IPS-15b (cell line): ENCODE results near the gene DOCK3.
"Not testable (repeated sequence)": the region's sequence is repeated elsewhere in the genome, so short reads cannot be mapped to it uniquely, and the experiment has no call there.

Experiments
- H3K27me3 ChIP-seq: one replicate; pipeline ENCODE4 v1.6.1; 2013; ENCODE audit warnings: low read length; ENCODE audit not compliant: control insufficient read depth, insufficient read depth
- H3K36me3 ChIP-seq: one replicate; pipeline ENCODE4 v1.6.1; 2013; ENCODE audit warnings: low read length; ENCODE audit not compliant: control insufficient read depth, insufficient read depth
- H3K4me1 ChIP-seq: one replicate; pipeline ENCODE4 v1.6.1; 2013; ENCODE audit warnings: mild to moderate bottlenecking, low read length; ENCODE audit not compliant: control insufficient read depth, insufficient read depth
- H3K4me3 ChIP-seq: one replicate; pipeline ENCODE4 v1.5.1; 2013; ENCODE audit warnings: low read depth, low read length
- H3K9ac ChIP-seq: one replicate; pipeline ENCODE4 v1.6.1; 2013; ENCODE audit warnings: low read depth, mild to moderate bottlenecking, low read length
- H3K9me3 ChIP-seq: one replicate; pipeline ENCODE4 v1.6.1; 2013; ENCODE audit warnings: mild to moderate bottlenecking, low read length; ENCODE audit not compliant: control insufficient read depth, insufficient read depth

Gene DOCK3

DNA sequence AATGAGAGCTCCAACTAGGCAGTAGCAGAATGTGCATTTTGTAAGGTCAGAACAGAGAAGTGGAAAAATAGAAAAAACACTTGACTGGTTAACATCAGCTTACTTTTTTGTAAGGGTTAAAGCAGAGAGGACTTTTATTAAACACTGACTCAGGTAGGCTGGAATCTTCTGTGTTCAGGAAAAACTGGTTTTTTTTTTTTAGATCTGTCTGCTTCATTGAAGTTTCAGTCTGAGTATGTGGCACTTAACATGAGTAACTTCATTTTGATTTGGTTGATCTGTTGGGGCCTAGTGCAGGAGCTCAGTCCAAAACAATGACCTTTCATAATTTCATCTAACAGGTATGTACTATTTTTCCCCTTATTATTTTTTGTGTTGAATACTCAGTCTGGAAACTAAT is 141.1 kb downstream of the DOCK3 start:
- no peak overlapping the region for H3K9ac ChIP-seq
- no peaks in the 10 kb centered on the region for H3K36me3 ChIP-seq
- H3K4me1 ChIP-seq = peaks cover 29% of the 10 kb centered on the region
- H3K9me3 ChIP-seq = no peaks in the 10 kb centered on the region
- H3K4me3 ChIP-seq = no peak overlapping the region
- no peaks in the 10 kb centered on the region for H3K27me3 ChIP-seq

DNA sequence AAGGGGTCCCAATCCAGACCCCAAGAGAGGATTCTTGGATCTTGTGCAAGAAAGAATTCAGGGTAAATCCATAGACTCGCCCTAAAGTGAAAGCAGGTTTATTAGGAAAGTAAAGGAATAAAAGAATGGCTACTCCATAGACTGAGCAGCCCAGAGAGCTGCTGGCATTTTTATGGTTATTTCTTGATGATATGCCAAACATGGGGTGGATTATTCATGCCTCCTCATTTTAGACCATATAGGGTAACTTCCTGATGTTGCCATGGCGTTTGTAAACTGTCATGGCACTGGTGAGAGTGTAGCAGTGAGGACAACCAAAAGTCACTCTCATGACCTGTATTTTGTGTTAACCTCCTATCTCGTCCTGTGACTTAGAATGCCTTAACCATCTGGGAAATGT is 142.2 kb downstream of the DOCK3 start:
- Histone ChIP-seq H3K4me1 (peaks cover 27% of the 10 kb centered on the region), H3K9ac (peak overlapping the region; percentile 16), H3K9me3 (no peaks in the 10 kb centered on the region), H3K27me3 (no peaks in the 10 kb centered on the region), H3K36me3 (no peaks in the 10 kb centered on the region), H3K4me3 (no peak overlapping the region)

DNA sequence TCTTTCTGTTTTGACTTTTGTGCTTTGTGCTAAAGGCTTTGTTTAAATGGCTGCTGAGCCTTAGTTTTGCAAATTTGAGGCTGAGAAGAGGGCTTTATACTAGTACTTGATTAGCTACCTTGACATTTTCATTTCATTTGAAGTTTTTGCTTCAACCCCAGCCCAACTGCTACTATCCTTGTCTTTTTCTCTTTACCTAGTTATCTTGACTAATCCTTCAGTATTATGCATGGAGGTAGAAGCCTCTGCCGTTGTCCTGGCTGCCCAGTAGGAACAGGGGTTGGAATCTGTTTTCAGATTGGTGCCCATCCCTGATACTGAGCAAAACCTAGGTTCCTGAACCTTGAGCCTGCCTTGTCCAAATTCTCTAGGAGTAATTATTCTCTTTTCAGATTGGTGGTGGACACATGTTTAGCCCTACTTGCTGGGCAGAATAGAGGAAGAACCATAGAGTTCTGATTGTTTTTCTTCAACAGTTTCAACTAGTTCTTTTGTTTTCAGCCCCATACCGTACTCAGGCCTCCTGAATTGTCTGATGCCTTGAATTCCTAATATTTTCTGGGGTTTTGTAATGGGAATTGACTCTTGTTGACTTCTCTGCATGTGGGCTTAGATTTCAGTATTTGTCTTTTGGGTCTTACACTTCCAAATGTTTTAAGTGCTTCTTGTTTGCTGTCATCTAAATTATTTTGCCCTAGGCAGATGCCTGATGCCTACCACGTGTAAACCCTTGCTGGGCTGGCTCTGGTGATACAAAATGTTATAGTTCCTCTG is 143.2 kb downstream of the DOCK3 start:
- H3K9ac ChIP-seq = peak overlapping the region; percentile 16
- H3K36me3 ChIP-seq = no peaks in the 10 kb centered on the region
- no peaks in the 10 kb centered on the region for H3K9me3 ChIP-seq
- no peaks in the 10 kb centered on the region for H3K27me3 ChIP-seq
- peaks cover 25% of the 10 kb centered on the region for H3K4me1 ChIP-seq
- no peak overlapping the region for H3K4me3 ChIP-seq

DNA sequence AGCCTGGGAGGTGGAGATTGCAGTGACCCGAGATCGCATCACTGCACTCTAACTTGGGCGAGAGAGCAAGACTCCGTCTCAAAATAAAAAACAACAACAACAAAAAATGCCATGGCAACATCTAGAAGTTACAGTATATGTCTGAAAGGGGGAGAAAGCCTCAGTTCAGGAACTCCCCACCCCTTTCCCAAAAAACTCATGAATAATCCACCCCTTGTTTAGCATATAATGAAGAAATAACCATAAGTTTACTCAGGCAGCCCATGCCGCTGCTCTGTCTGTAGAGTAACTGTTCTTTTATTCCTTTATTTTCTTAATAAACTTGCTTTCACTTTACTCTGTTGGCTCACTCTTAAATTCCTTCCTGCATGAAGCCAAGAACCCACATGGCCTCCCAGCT is 145.2 kb downstream of the DOCK3 start:
- H3K36me3 ChIP-seq = no peaks in the 10 kb centered on the region
- H3K4me1 ChIP-seq = peaks cover 25% of the 10 kb centered on the region
- no peaks in the 10 kb centered on the region for H3K9me3 ChIP-seq
- H3K9ac ChIP-seq = no peak overlapping the region
- H3K4me3 ChIP-seq = no peak overlapping the region
- H3K27me3 ChIP-seq = no peaks in the 10 kb centered on the region

DNA sequence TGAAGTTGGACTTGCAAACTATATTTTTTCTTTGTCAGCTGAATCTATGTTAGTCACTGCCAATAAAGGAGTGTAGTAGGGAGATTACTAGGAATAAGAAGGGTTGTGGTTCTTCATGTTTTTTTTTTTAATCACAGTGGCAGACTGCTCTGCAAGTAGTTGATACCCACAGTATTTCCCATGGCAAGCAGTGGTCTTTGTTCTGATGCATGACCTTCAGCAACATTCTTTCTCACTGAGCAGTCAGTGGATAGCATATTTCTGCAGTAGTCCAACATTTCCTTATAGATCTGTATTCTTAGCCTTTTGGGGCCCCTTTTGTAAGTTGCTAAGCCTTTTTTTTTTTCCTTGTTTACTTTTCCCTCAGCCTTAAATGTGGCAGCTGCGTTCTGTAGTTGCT is 151.1 kb downstream of the DOCK3 start:
- no peak overlapping the region for H3K4me3 ChIP-seq
- no peaks in the 10 kb centered on the region for H3K4me1 ChIP-seq
- no peaks in the 10 kb centered on the region for H3K27me3 ChIP-seq
- no peaks in the 10 kb centered on the region for H3K36me3 ChIP-seq
- no peak overlapping the region for H3K9ac ChIP-seq
- H3K9me3 ChIP-seq = no peaks in the 10 kb centered on the region

DNA sequence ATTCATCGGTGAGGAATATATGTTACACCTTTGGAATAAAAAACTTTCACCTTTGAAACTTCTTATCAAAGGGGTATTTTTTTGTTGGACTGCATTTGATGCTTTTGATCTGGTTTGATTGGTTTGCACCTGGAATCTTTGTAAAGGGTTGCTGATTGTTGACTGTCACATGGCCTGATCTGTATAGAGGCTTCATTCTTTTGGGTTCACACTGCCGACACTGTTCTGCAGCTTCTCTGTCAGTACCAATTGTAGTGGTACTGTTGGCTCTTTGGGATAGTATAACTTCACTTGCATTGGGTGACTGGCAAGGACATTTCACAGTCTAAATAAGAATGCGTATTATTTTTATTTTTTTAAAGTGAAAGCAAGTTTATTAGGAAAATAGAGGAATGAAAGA is 155.7 kb downstream of the DOCK3 start:
- Histone ChIP-seq H3K4me3 (no peak overlapping the region), H3K4me1 (no peaks in the 10 kb centered on the region), H3K9me3 (peaks cover 1% of the 10 kb centered on the region), H3K27me3 (no peaks in the 10 kb centered on the region), H3K9ac (no peak overlapping the region), H3K36me3 (no peaks in the 10 kb centered on the region)

DNA sequence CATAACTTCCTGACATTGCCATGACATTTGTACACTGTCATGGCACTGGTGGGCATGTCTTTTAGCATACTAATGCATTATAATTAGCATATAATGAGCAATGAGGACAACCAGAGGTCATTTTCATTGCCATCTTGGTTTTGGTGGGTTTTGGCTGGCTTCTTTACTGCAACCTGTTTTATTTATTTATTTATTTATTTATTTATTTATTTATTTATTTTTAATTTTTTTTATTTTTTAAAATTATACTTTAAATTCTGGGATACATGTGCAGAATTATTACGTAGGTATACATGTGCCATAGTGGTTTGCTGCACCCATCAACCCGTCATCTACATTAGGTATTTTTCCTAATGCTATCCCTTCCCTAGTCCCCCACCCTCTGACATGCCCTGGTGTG is 156.3 kb downstream of the DOCK3 start:
- H3K27me3 ChIP-seq, H3K4me1 ChIP-seq, H3K9me3 ChIP-seq: not testable (repeated sequence)

DNA sequence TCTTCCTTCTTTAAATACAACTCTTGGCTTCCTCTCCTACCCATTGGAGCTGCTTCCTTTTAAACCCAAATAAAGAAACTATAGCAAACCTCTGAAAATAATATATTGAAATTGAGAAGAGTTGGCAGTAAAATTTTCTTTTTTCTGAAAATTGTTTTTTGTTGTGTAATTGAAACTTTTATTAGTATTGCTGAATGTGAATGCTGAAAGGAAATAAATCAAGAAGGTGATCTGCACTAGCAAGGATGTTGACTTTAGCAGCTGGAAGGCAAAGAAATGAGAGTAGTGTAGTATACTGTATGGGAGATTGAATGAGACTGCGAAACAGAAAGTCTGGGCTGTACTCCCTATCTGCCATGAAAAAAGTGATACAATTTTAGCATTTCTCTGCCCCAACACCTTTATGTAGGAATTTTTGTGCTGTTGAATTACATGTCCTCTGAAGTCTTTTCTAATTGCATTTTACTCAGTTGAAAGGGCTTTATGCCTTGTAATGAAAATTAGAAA is 166.3 kb downstream of the DOCK3 start:
- Histone ChIP-seq H3K36me3 (peaks cover 2% of the 10 kb centered on the region), H3K9ac (no peak overlapping the region), H3K9me3 (peaks cover 4% of the 10 kb centered on the region), H3K4me1 (peaks cover 8% of the 10 kb centered on the region), H3K27me3 (no peaks in the 10 kb centered on the region), H3K4me3 (no peak overlapping the region)

More for the DNA sequence above, 156.3 kb downstream of the DOCK3 start:
- not testable (repeated sequence) for H3K9ac ChIP-seq, H3K36me3 ChIP-seq, H3K4me3 ChIP-seq

DNA sequence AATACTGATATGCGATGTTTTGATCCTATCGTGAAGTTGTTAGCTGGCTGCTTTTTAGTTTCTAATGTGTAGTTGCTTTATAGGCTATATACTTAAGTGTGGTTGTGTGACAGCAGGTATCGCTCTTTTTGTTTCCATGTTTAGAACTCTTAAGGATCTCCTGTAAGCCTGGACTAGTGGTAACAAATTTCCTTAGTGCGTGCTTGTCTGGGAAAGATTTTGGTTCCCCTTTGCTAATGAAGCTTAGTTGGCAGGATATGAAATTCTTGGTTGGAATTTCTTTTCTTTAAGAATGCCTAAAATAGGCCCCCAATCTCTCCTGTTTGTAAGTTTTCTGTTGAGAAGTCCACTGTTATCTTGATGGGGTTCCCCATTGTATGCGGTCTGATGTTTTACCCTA is 173.6 kb downstream of the DOCK3 start:
- Histone ChIP-seq H3K36me3 (no peaks in the 10 kb centered on the region), H3K9ac (no peak overlapping the region), H3K4me1 (peaks cover 5% of the 10 kb centered on the region), H3K27me3 (no peaks in the 10 kb centered on the region), H3K4me3 (no peak overlapping the region), H3K9me3 (peaks cover 2% of the 10 kb centered on the region)

DNA sequence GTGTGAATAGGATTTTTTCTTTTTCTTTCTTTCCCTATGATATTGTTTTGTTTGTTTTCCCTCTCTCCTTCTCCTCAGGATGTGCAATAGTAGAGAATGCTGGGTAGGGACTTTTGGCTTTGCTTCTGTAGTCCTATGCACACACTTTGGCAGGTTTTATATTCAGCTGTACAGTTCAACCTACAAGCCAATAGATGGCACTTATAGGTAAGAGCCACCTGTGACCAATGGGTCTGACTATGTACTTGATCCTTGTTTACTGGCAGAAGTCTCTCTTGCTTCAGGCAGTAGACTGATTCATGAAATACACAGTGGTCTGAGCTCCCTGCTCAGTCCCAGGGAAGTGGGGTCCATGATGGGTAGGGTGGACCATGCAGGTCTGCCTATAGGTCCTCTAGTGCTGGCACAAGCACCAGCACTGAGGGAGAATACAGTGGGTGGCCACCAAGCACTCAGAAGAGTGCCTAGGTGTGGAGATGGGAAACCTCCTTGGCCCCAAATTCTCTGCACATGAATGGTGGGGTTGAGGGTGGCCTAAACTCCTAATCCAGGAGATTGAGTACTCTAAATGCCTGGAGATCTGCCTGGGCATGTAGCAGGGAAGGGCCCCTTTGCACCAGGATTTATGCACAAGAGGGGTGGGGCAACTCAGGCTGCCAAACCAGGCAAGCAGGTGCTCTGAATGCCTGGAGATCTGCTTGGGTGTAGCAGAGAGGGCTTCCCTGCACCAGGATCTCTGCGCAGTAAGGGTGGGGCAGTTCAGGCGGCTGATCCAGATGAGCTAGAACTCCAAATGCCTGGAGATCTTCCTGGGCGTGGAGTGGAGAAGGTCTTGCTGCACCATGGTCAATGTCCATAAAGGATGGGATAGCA is 176.1 kb downstream of the DOCK3 start:
- no peaks in the 10 kb centered on the region for H3K27me3 ChIP-seq

DNA sequence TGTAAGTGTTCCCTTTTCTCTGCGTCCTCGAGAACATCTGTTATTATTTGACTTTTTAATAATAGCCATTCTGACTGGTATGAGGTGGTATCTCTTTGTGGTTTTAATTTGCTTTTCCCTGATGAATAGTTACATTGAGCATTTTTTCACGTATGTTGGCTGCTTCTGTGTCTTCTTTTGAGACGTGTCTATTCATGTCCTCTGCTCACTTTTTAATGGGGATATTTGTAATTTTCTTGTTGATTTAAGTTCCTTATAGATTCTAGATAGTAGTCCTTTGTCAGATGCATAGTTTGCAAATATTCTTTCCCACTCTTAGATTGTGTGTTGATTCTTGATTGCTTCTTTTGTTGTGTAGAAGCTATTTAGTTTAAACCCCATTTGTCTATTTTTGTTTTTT is 179.2 kb downstream of the DOCK3 start:
- Histone ChIP-seq H3K4me3 (no peak overlapping the region), H3K27me3 (no peaks in the 10 kb centered on the region), H3K4me1 (peaks cover 5% of the 10 kb centered on the region), H3K9me3 (no peaks in the 10 kb centered on the region), H3K9ac (no peak overlapping the region), H3K36me3 (no peaks in the 10 kb centered on the region)

More for the DNA sequence above, 176.1 kb downstream of the DOCK3 start:
- no peak overlapping the region for H3K4me3 ChIP-seq
- peaks cover 2% of the 10 kb centered on the region for H3K9me3 ChIP-seq
- H3K36me3 ChIP-seq = no peaks in the 10 kb centered on the region
- H3K4me1 ChIP-seq = peaks cover 5% of the 10 kb centered on the region
- H3K9ac ChIP-seq = no peak overlapping the region

DNA sequence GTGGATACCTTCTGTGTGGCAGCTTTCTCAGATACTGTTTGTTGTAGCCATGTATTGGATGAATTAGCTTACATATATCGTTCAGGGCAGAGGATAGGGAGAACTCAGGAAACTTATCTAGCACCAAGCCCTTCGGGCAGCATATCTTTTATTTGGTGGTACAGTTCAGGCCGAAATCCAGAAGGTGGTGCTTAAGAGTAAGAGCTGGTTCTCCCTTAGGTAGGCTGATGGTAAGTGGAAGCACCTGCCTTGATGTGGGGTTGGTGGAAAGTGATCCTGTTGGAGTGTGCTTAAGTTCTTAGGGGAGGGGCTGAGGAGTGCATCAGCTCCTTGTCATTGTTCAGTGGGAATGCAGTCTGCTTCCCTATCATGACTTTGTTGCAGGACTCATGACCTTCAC is 187.5 kb downstream of the DOCK3 start:
- H3K4me3 ChIP-seq = no peak overlapping the region
- H3K4me1 ChIP-seq = peaks cover 5% of the 10 kb centered on the region

More for the DNA sequence above, 187.5 kb downstream of the DOCK3 start:
- no peaks in the 10 kb centered on the region for H3K9me3 ChIP-seq
- H3K36me3 ChIP-seq = no peaks in the 10 kb centered on the region
- H3K9ac ChIP-seq = no peak overlapping the region
- no peaks in the 10 kb centered on the region for H3K27me3 ChIP-seq
